K562 (cell line): ENCODE results near the gene TTC27. TPM values are rescaled to one million over a fixed set of nuclear protein-coding genes. Genes with fewer than 3 reads are reported as not detected.

Experiments used
- ATAC-seq: fragments of 200-7000 bp; cut with Tn5 transposase; 3 replicates; pipeline ENCODE4 v1.9.1; 2020; ENCODE audit warnings: moderate library complexity
- BruUV-seq: library from RNA; stranded (reverse); fragments of 400-500 nt; replicated peaks from 2 replicates; lab custom pipeline; 2021; lab: Mats Ljungman, UMichigan
- CTCF ChIA-PET: fragments of 300-600 bp; formaldehyde crosslinking; extraction: SDS; loops from one replicate; lab custom pipeline; 2021; ENCODE audit warnings: low intra/inter-chr PET ratio; lab: Yijun Ruan, JAX
- POLR2A ChIA-PET: fragments of 300-600, 350-650 bp; sonication (Branson Sonifier 250); formaldehyde crosslinking; extraction: SDS; loops from one replicate; lab custom pipeline; 2021; ENCODE audit warnings: antibody characterized with exemption, inconsistent platforms; lab: Yijun Ruan, JAX
- DNase-seq, 4 experiments: peaks; one replicate each; pipeline versions ENCODE4 v3.0.0 to v3.0.0-alpha.2; 2011 to 2018; ENCODE audit warnings: low spot score in 3 of 4, mixed read lengths in 3 of 4; ENCODE audit errors: extremely low read depth in 1 of 4
- FAIRE-seq: peaks from 2 replicates; lab custom pipeline; 2011; peaks lifted over from hg19 to GRCh38; lab: Jason Lieb, UNC
- H2AFZ ChIP-seq: 2 replicates; pipeline ENCODE4 v1.6.0; 2011; ENCODE audit warnings: low read depth, low read length, control low read depth, inconsistent platforms
- H3K27ac ChIP-seq: fragments of 200-600 bp; 3 replicates; pipeline ENCODE4 v1.8.0; 2011; ENCODE audit warnings: low read depth, mild to moderate bottlenecking, control low read depth, inconsistent platforms, low read length, moderate library complexity, mixed read lengths; ENCODE audit errors: extremely low read depth
- H3K27me3 ChIP-seq, 2 experiments: fragments of 300-600 bp in 1 of 2; 2 replicates in 1 of 2; 3 replicates in 1 of 2; pipeline versions ENCODE4 v1.6.0 to v1.8.0; 2011; ENCODE audit warnings: inconsistent platforms in 2 of 2, low read length in 2 of 2, mild to moderate bottlenecking in 1 of 2, mixed read lengths in 1 of 2, moderate library complexity in 1 of 2; ENCODE audit not compliant: control insufficient read depth in 2 of 2, insufficient read depth in 2 of 2
- H3K36me3 ChIP-seq: fragments of 300-600 bp; 3 replicates; pipeline ENCODE4 v1.8.0; 2011; ENCODE audit warnings: mild to moderate bottlenecking, low read length, inconsistent platforms; ENCODE audit not compliant: control insufficient read depth, insufficient read depth
- H3K4me1 ChIP-seq, 2 experiments: fragments of 200-600 bp in 1 of 2; replicated peaks in 1 of 2; 2 replicates in 1 of 2; 3 replicates in 1 of 2; pipeline versions ENCODE4 v1.5.1 to v1.8.0; 2011; ENCODE audit warnings: inconsistent platforms in 2 of 2, low read length in 2 of 2, mild to moderate bottlenecking in 1 of 2, mixed read lengths in 1 of 2, moderate library complexity in 1 of 2; ENCODE audit not compliant: control insufficient read depth in 2 of 2, insufficient read depth in 2 of 2
- H3K4me2 ChIP-seq: 2 replicates; pipeline ENCODE4 v1.6.1; 2011; ENCODE audit warnings: low read length, control low read depth, inconsistent platforms, mixed read lengths; ENCODE audit not compliant: insufficient read depth
- H3K4me3 ChIP-seq: fragments of 200-600 bp; sonication (generic), shearing (Covaris generic); 2 replicates; pipeline ENCODE4 v1.5.1; 2016; ENCODE audit warnings: control low read depth, inconsistent platforms
- H3K79me2 ChIP-seq: fragments of 200-600 bp; 3 replicates; pipeline ENCODE4 v1.8.0; 2011; ENCODE audit warnings: low read length, inconsistent platforms; ENCODE audit not compliant: control insufficient read depth, insufficient read depth
- H3K9ac ChIP-seq, 2 experiments: 2 replicates each; pipeline versions ENCODE4 v1.6.0 to v1.6.1; 2011; ENCODE audit warnings: low read depth in 2 of 2, low read length in 2 of 2, control low read depth in 1 of 2, inconsistent platforms in 1 of 2, mild to moderate bottlenecking in 1 of 2, mixed read lengths in 1 of 2; ENCODE audit not compliant: insufficient read depth in 1 of 2
- H3K9me1 ChIP-seq: one replicate; pipeline ENCODE4 v1.6.0; 2011; ENCODE audit warnings: inconsistent platforms, mild to moderate bottlenecking, low read length, moderate library complexity; ENCODE audit not compliant: control insufficient read depth, insufficient read depth
- H3K9me3 ChIP-seq: replicated peaks from 2 replicates; pipeline ENCODE4 v1.5.1; 2011; ENCODE audit warnings: low read depth, low read length, inconsistent platforms; ENCODE audit not compliant: control insufficient read depth, insufficient read depth
- H4K20me1 ChIP-seq: replicated peaks from 2 replicates; pipeline ENCODE4 v1.6.1; 2011; ENCODE audit warnings: low read length, inconsistent platforms, mixed read lengths; ENCODE audit not compliant: control insufficient read depth, insufficient read depth
- CBX3 ChIP-seq, 2 experiments: IDR thresholded peaks; 1 replicate in 1 of 2; 2 replicates in 1 of 2; pipeline ENCODE4 v1.6.1; 2012; ENCODE audit warnings: inconsistent platforms in 2 of 2, low read length in 2 of 2, borderline replicate concordance in 1 of 2, control low read depth in 1 of 2
- EHMT2 ChIP-seq: fragments of 450-650 bp; IDR thresholded peaks from 2 replicates; pipeline ENCODE4 v1.6.1; 2018; ENCODE audit warnings: antibody characterized with exemption
- ELK1 ChIP-seq: sonication (generic); formaldehyde crosslinking; IDR thresholded peaks from 2 replicates; pipeline ENCODE4 v1.8.1; 2022; ENCODE audit warnings: missing genetic modification reagents
- ELK3 ChIP-seq: fragments of 450-650 bp; formaldehyde crosslinking; IDR thresholded peaks from 2 replicates; pipeline ENCODE4 v1.4.0; 2020; ENCODE audit warnings: mild to moderate bottlenecking
- FOXM1 ChIP-seq, 2 experiments: fragments of 450-650 bp in 1 of 2; sonication (generic) in 1 of 2; formaldehyde crosslinking in 1 of 2; IDR thresholded peaks; 2 replicates each; pipeline versions ENCODE4 v1.6.1 to v1.9.0; 2017 to 2022; ENCODE audit warnings: low read depth in 2 of 2, mild to moderate bottlenecking in 2 of 2, missing genetic modification reagents in 1 of 2, moderate library complexity in 1 of 2
- GMEB1 ChIP-seq: fragments of 250-450 bp; sonication (Bioruptor Pico); IDR thresholded peaks from 2 replicates; pipeline ENCODE4 v1.4.0; 2020; ENCODE audit warnings: mild to moderate bottlenecking
- HNRNPL ChIP-seq: fragments of 200-400 bp; formaldehyde crosslinking; IDR thresholded peaks from 2 replicates; pipeline ENCODE4 v1.6.1; 2017; ENCODE audit warnings: low read depth, mild to moderate bottlenecking, low read length
- KDM2B ChIP-seq: fragments of 250-450 bp; sonication (Bioruptor Pico); IDR thresholded peaks from 2 replicates; pipeline ENCODE4 v1.8.0; 2021; ENCODE audit warnings: mild to moderate bottlenecking, moderate library complexity
- KDM4B ChIP-seq, 2 experiments: fragments of 450-650 bp in 1 of 2; sonication (generic) in 1 of 2; IDR thresholded peaks; 2 replicates each; pipeline ENCODE4 v1.6.1; 2016 to 2017; ENCODE audit warnings: borderline replicate concordance in 2 of 2, antibody characterized with exemption in 1 of 2, low read depth in 1 of 2, mild to moderate bottlenecking in 1 of 2
- MXD1 ChIP-seq: fragments of 250-450 bp; sonication (Bioruptor Pico); IDR thresholded peaks from 2 replicates; pipeline ENCODE4 v1.8.0; 2021; ENCODE audit warnings: borderline replicate concordance, mild to moderate bottlenecking, moderate library complexity; ENCODE audit not compliant: poor library complexity, severe bottlenecking
- PCBP2 ChIP-seq: fragments of 200-400 bp; formaldehyde crosslinking; IDR thresholded peaks from 2 replicates; pipeline ENCODE4 v1.6.1; 2018; ENCODE audit warnings: low read length, low read depth, mild to moderate bottlenecking, moderate library complexity; ENCODE audit not compliant: poor library complexity, severe bottlenecking
- SNAPC5 ChIP-seq: fragments of 250-450 bp; sonication (Bioruptor Pico); IDR thresholded peaks from 2 replicates; pipeline ENCODE4 v1.8.0; 2021; ENCODE audit warnings: moderate library complexity, mild to moderate bottlenecking, inconsistent platforms
- TCF7 ChIP-seq: sonication (generic); IDR thresholded peaks from 2 replicates; pipeline ENCODE4 v1.6.1; 2016; ENCODE audit warnings: antibody characterized with exemption, borderline replicate concordance
- ZBTB9 ChIP-seq: fragments of 450-650 bp; formaldehyde crosslinking; IDR thresholded peaks from 2 replicates; pipeline ENCODE4 v1.4.0; 2020; ENCODE audit warnings: mild to moderate bottlenecking, moderate library complexity
- ZEB2 ChIP-seq: fragments of 450-650 bp; IDR thresholded peaks from 2 replicates; pipeline ENCODE4 v1.6.1; 2016
- ZNF239 ChIP-seq: fragments of 250-450 bp; sonication (Bioruptor Pico); IDR thresholded peaks from 2 replicates; pipeline ENCODE4 v1.4.0; 2020; ENCODE audit warnings: mild to moderate bottlenecking
- WGBS: fragments of 100-300 bp; shearing (Covaris generic); methylation state at CpG from one replicate; pipeline ENCODE4 v1.1.6; 2016; ENCODE audit warnings: low coverage, mixed read lengths; ENCODE audit not compliant: insufficient coverage; ENCODE audit errors: missing lambda C conversion rate; 5-methylcytosine and 5-hydroxymethylcytosine counted together
- in situ Hi-C: fragments of 300-500 bp; cut with MboI; formaldehyde crosslinking; loops from 4 replicates; pipeline ENCODE4 v1.15.0; 2018; ENCODE audit warnings: inconsistent platforms, mixed read lengths
- intact Hi-C: fragments of 100-400 bp; cut with micrococcal nuclease; formaldehyde crosslinking; loops from 2 replicates; pipeline ENCODE4 v1.14.2; 2022
- polyA plus RNA-seq, 8 experiments: library from polyadenylated mRNA; depleted of rRNA in 4 of 8; stranded (reverse) in 5 of 8; unstranded in 3 of 8; fragments of >200 nt; fragmentation: Nextera tagmentation in 2 of 8; fragmentation: Illumina TruSeq in 1 of 8; extraction: Ambion mirVana in 2 of 8; extraction: Trizol in 1 of 8; gene quantifications; 2 replicates each; pipeline versions ENCODE4 v1.2.1 to v1.2.3, GENCODE V29; 2011 to 2014; ENCODE audit warnings: inconsistent platforms in 1 of 8, missing spikeins in 1 of 8
- total RNA-seq, 7 experiments: library from RNA; depleted of rRNA in 6 of 7; stranded (reverse); fragments of >200 nt in 6 of 7; fragmentation: Illumina TruSeq in 2 of 7; extraction: Trizol in 2 of 7; gene quantifications; 2 replicates each; pipeline versions ENCODE4 v1.2.1 to v1.2.3, GENCODE V29; 2011 to 2021; ENCODE audit warnings: low replicate concordance in 1 of 7

The TTC27 gene
- total and polyA plus RNA-seq, 9 of the 15 experiments (the other 6 are each of a cell fraction or from before 2014, with no cell fraction given): 44.3 to 93.4 (median 57.3) TPM

- TF ChIP-seq HNRNPL (no peak), SNAPC5 (CRISPR knock-in tag) (no peak), CBX3 (IDR thresholded peaks at IDR 0.05; ENCODE audit: borderline replicate concordance in 1 of 2, low read length in 2 of 2) (no peak; a peak in 1 of 3 replicates), KDM2B (CRISPR knock-in tag) (no peak)
Observed at GRCh38 chr2:32780961-32781360, 153.1 kb downstream of the TTC27 start (continued).

GRCh38 chr2:32783469-32783868, 155.6 kb downstream of the TTC27 start:
- H3K4me3 ChIP-seq: no peak overlapping the region
- no peaks in the 10 kb centered on the region for H3K9me3 ChIP-seq
- 100% methylated on average over 2 of the region's 2 CpGs for WGBS
- H3K4me2 ChIP-seq: no peak overlapping the region
- no peak overlapping the region for H3K9ac ChIP-seq
- intact Hi-C loops (no loop called here), in situ Hi-C loops (no loop called here)
- no peak for FAIRE-seq
- no peaks in the 10 kb centered on the region for H3K79me2 ChIP-seq
- no peaks in the 10 kb centered on the region for H3K9me1 ChIP-seq
- H3K27me3 ChIP-seq: no peaks in the 10 kb centered on the region
- ATAC-seq: no peak
- H3K27ac ChIP-seq: no peak overlapping the region
- DNase-seq: no peak
- H3K4me1 ChIP-seq: no peaks in the 10 kb centered on the region
- CTCF ChIA-PET: no interaction called here
- H4K20me1 ChIP-seq: no peaks in the 10 kb centered on the region
- H3K36me3 ChIP-seq: peaks cover 36% of the 10 kb centered on the region
- H2AFZ ChIP-seq: no peak overlapping the region
- no TSS peak for BruUV-seq
- POLR2A ChIA-PET: no interaction called here
- TF ChIP-seq PCBP2: no peak
- no peak for TF ChIP-seq EHMT2
- no peak for TF ChIP-seq ZNF239 (CRISPR knock-in tag)
- TF ChIP-seq ZBTB9 (CRISPR knock-in tag): no peak
- no peak for TF ChIP-seq ELK1 (CRISPR knock-in tag)
- TF ChIP-seq ELK3 (CRISPR knock-in tag): no peak
- no peak for TF ChIP-seq KDM4B (IDR thresholded peaks at IDR 0.05; ENCODE audit: borderline replicate concordance in 2 of 2, low read depth in 1 of 2)
- no peak for TF ChIP-seq TCF7
- TF ChIP-seq FOXM1 (IDR thresholded peaks at IDR 0.05; ENCODE audit: low read depth): no peak
- no peak for TF ChIP-seq FOXM1 (CRISPR knock-in tag; IDR thresholded peaks at IDR 0.05; ENCODE audit: low read depth)
- no peak for TF ChIP-seq GMEB1
- no peak for TF ChIP-seq MXD1 (CRISPR knock-in tag)
- TF ChIP-seq ZEB2: no peak
